GM13977 (cell line): ENCODE results near the gene ITSN1.

Experiments used
- DNase-seq: peaks from one replicate; pipeline ENCODE4 v3.0.0; 2012; ENCODE audit warnings: low spot score
- CTCF ChIP-seq: IDR thresholded peaks from 2 replicates; pipeline ENCODE4 v1.5.1; 2012; ENCODE audit warnings: mild to moderate bottlenecking, control low read depth; ENCODE audit not compliant: insufficient read depth; ENCODE audit errors: extremely low read depth, missing control alignments
- in situ Hi-C: fragments of 300-500 bp; cut with MboI; formaldehyde crosslinking; loops from one replicate; pipeline ENCODE4 v1.12.0; 2022; ENCODE audit warnings: low sequenced_read_pairs, low pct_unique_long_range_greater_than_20kb, mixed read lengths, inconsistent platforms; ENCODE audit not compliant: unreplicated experiment

The ITSN1 gene

GRCh38 chr21:33659568-33659949 is 17.3 kb downstream of the ITSN1 start:
- no peak for DNase-seq
- in situ Hi-C loops = no loop called here

GRCh38 chr21:33660406-33660805 is 18.1 kb downstream of the ITSN1 start:
- TF ChIP-seq CTCF = no peak
- in situ Hi-C loops = no loop called here
- DNase-seq = no peak

More at GRCh38 chr21:33659568-33659949, 17.3 kb downstream of the ITSN1 start:
- no peak for TF ChIP-seq CTCF

- no peak for TF ChIP-seq CTCF
- in situ Hi-C loops = no loop called here
- DNase-seq = no peak
Observed at GRCh38 chr21:33661146-33661545, 18.8 kb downstream of the ITSN1 start.

GRCh38 chr21:33662046-33662445 is 19.7 kb downstream of the ITSN1 start:
- DNase-seq = no peak
- in situ Hi-C loops = no loop called here
- no peak for TF ChIP-seq CTCF

- TF ChIP-seq CTCF = no peak
- DNase-seq = no peak
- in situ Hi-C loops = no loop called here
Observed at GRCh38 chr21:33663241-33663640, 20.9 kb downstream of the ITSN1 start.

- DNase-seq = no peak
- in situ Hi-C loops = no loop called here
- TF ChIP-seq CTCF = no peak
Observed at GRCh38 chr21:33664135-33664534, 21.8 kb downstream of the ITSN1 start.

- in situ Hi-C loops = no loop called here
- no peak for TF ChIP-seq CTCF
- no peak for DNase-seq
Observed at GRCh38 chr21:33666153-33666552, 23.9 kb downstream of the ITSN1 start.
